EL (cell line): ENCODE data around the gene CDKN1B.

ENCODE experiments used
- DNase-seq: peaks from one replicate; pipeline ENCODE4 v3.0.0-alpha.2; 2016

Gene CDKN1B

GRCh38 chr12:12704593-12705230 lies 12.5 kb upstream of the CDKN1B start:
- DNase-seq: peak; percentile 91

- DNase-seq: no peak
Measured at GRCh38 chr12:12705838-12706520, 11.2 kb upstream of the CDKN1B start.

- no peak for DNase-seq
Measured at GRCh38 chr12:12713932-12714275, 3.3 kb upstream of the CDKN1B start.

GRCh38 chr12:12714276-12715021 lies 2.7 kb upstream of the CDKN1B start:
- peak; percentile 51 for DNase-seq

GRCh38 chr12:12715128-12715458 lies 2.1 kb upstream of the CDKN1B start:
- no peak for DNase-seq

GRCh38 chr12:12715459-12716150 lies 1.6 kb upstream of the CDKN1B start:
- no peak for DNase-seq

GRCh38 chr12:12716151-12716792 lies 896 bp upstream of the CDKN1B start:
- peak; percentile 49 for DNase-seq

- DNase-seq: no peak
Measured at GRCh38 chr12:12717586-12718380, 615 bp downstream of the CDKN1B start.

- no peak for DNase-seq
Measured at GRCh38 chr12:12718381-12718759, 1.2 kb downstream of the CDKN1B start.

GRCh38 chr12:12718853-12719252 lies 1.7 kb downstream of the CDKN1B start:
- DNase-seq: peak; percentile 33

GRCh38 chr12:12719496-12719895 lies 2.3 kb downstream of the CDKN1B start:
- DNase-seq: peak; percentile 43

GRCh38 chr12:12720052-12720451 lies 2.9 kb downstream of the CDKN1B start:
- no peak for DNase-seq

GRCh38 chr12:12720672-12721161 lies 3.5 kb downstream of the CDKN1B start:
- DNase-seq: peak; percentile 51

- peak; percentile 34 for DNase-seq
Measured at GRCh38 chr12:12721176-12721751, 4.1 kb downstream of the CDKN1B start.

GRCh38 chr12:12721814-12722434 lies 4.8 kb downstream of the CDKN1B start:
- DNase-seq: no peak

GRCh38 chr12:12722435-12723148 lies 5.4 kb downstream of the CDKN1B start:
- DNase-seq: peak; percentile 57

- DNase-seq: peak; percentile 28
Measured at GRCh38 chr12:12723149-12723680, 6.0 kb downstream of the CDKN1B start.

GRCh38 chr12:12723681-12724420 lies 6.7 kb downstream of the CDKN1B start:
- DNase-seq: peak; percentile 41

GRCh38 chr12:12724421-12725085 lies 7.4 kb downstream of the CDKN1B start:
- no peak for DNase-seq
